Subcutaneous abdominal adipose tissue (tissue), 5 donors: ENCODE results near the gene ULK3.
A peak's percentile ranks its signal among the peaks of the same experiment; 100 is the strongest.

Experiments
- H3K27ac ChIP-seq: one replicate; pipeline ENCODE4 v1.7.0; 2013; ENCODE audit warnings: low read depth, mild to moderate bottlenecking, inconsistent platforms, low read length, moderate library complexity
- H3K27me3 ChIP-seq, 5 donors: one replicate each; pipeline ENCODE4 v1.7.0; 2013; ENCODE audit warnings: low read length in 5 of 5, inconsistent platforms in 1 of 5; ENCODE audit not compliant: control insufficient read depth in 5 of 5, insufficient read depth in 4 of 5
- H3K36me3 ChIP-seq, 5 donors: one replicate each; pipeline ENCODE4 v1.7.0; 2013; ENCODE audit warnings: low read length in 5 of 5; ENCODE audit not compliant: control insufficient read depth in 5 of 5, insufficient read depth in 5 of 5
- H3K4me1 ChIP-seq, 5 donors: one replicate each; pipeline ENCODE4 v1.7.0; 2013; ENCODE audit warnings: low read length in 5 of 5, mild to moderate bottlenecking in 3 of 5, moderate library complexity in 1 of 5; ENCODE audit not compliant: control insufficient read depth in 5 of 5, insufficient read depth in 5 of 5
- H3K4me3 ChIP-seq, 5 donors: one replicate each; pipeline ENCODE4 v1.7.0; 2013; ENCODE audit warnings: low read length in 5 of 5, low read depth in 1 of 5
- H3K9ac ChIP-seq, 5 donors: one replicate each; pipeline ENCODE4 v1.7.0; 2013; ENCODE audit warnings: low read length in 5 of 5, mild to moderate bottlenecking in 4 of 5, moderate library complexity in 3 of 5
- H3K9me3 ChIP-seq, 5 donors: one replicate each; pipeline ENCODE4 v1.7.0; 2013; ENCODE audit warnings: low read length in 5 of 5; ENCODE audit not compliant: control insufficient read depth in 5 of 5
- donor health status: healthy.
- donor health status: healthy.
- donor health status: healthy.
- donor health status: healthy.
- donor health status: healthy.

Gene ULK3

GRCh38 chr15:74802290-74802689 is 40.7 kb downstream of the ULK3 start:
- Histone ChIP-seq H3K9me3 (no peaks in the 10 kb centered on the region), H3K36me3 (peaks cover 3 to 67% (median 55%) of the 10 kb centered on the region in 5 donors), H3K27ac (no peak overlapping the region), H3K9ac (no peak overlapping the region), H3K4me3 (no peak overlapping the region), H3K27me3 (no peaks in the 10 kb centered on the region), H3K4me1 (peaks cover 5 to 17% (median 11%) of the 10 kb centered on the region in 5 donors)

DNA sequence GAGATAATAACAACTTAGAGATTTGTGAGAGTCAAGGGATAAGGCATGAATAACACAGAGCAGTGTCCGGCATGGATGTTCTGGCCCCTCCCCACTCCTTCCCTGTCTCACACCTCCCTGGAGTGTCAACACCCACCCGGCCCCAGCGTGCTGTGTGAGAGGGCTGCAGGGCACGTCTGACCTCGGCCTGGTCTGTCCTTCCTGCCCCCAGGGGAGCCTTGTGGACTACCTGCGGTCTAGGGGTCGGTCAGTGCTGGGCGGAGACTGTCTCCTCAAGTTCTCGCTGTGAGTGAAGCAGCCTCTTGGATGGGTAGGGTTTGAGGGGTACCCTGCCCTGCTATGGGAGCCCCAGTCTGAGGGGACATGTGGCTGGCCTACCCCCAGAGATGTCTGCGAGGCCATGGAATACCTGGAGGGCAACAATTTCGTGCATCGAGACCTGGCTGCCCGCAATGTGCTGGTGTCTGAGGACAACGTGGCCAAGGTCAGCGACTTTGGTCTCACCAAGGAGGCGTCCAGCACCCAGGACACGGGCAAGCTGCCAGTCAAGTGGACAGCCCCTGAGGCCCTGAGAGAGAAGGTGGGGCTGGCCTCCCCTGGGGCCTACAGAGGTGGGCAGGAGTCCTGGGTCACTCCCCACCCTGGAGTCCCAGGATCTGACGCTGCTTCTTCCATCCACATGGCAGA is 41.5 kb downstream of the ULK3 start:
- Histone ChIP-seq H3K4me1 (peaks cover 5 to 17% (median 11%) of the 10 kb centered on the region in 5 donors), H3K9me3 (no peaks in the 10 kb centered on the region), H3K36me3 (peaks cover 3 to 67% (median 55%) of the 10 kb centered on the region in 5 donors)

GRCh38 chr15:74800559-74801094 is 42.3 kb downstream of the ULK3 start:
- peaks cover 5 to 18% (median 11%) of the 10 kb centered on the region in 5 donors for H3K4me1 ChIP-seq
- H3K4me3 ChIP-seq = no peak overlapping the region
- H3K9me3 ChIP-seq = no peaks in the 10 kb centered on the region
- peaks cover 3 to 70% (median 57%) of the 10 kb centered on the region in 5 donors for H3K36me3 ChIP-seq
- no peak overlapping the region for H3K9ac ChIP-seq
- H3K27me3 ChIP-seq = no peaks in the 10 kb centered on the region
- H3K27ac ChIP-seq = no peak overlapping the region

More for the DNA sequence above, 41.5 kb downstream of the ULK3 start:
- Histone ChIP-seq H3K27ac (no peak overlapping the region), H3K27me3 (no peaks in the 10 kb centered on the region), H3K4me3 (no peak overlapping the region), H3K9ac (no peak overlapping the region)

DNA sequence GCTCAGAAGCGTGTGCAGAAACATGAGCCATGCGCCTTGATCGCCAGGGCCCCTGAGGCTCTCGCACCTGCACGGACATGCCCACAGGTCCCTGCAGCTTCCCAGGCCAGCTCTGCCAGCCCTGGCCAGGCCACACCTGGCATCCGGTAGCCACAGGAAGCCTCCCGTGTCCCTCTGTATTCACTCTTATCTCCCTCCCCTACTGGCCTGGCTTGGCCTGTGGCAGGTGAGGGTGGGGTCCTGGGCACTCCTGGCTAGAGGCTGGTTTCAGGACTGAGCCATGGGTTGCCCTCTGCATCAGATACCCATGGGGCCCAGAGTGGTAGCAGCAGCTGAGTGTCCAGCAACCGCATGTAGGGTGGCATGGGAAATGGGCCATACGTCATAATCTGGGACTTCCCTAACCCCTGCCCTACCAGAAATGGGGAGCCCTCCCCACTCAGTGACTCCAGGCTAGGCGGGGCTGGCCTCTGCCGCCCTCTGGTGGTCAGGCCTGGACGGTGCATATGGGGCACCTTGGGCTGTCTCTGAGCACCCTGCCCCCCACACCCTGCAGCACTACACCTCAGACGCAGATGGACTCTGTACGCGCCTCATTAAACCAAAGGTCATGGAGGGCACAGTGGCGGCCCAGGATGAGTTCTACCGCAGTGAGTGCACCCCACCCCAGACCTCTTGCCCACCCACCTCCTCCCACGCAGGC is 42.9 kb downstream of the ULK3 start:
- H3K9ac ChIP-seq = peak overlapping the region in 1 of 5 donors; percentile 54
- H3K9me3 ChIP-seq = no peaks in the 10 kb centered on the region
- peaks cover 3 to 72% (median 57%) of the 10 kb centered on the region in 5 donors for H3K36me3 ChIP-seq

GRCh38 chr15:74799255-74799855 is 43.6 kb downstream of the ULK3 start:
- peaks cover 3 to 78% (median 57%) of the 10 kb centered on the region in 5 donors for H3K36me3 ChIP-seq
- peaks cover 5 to 23% (median 11%) of the 10 kb centered on the region in 5 donors for H3K4me1 ChIP-seq
- H3K9ac ChIP-seq = peak overlapping the region in 1 of 5 donors; percentile 54

More for the DNA sequence above, 42.9 kb downstream of the ULK3 start:
- Histone ChIP-seq H3K27me3 (no peaks in the 10 kb centered on the region), H3K4me1 (peaks cover 5 to 18% (median 11%) of the 10 kb centered on the region in 5 donors), H3K27ac (no peak overlapping the region), H3K4me3 (no peak overlapping the region)

DNA sequence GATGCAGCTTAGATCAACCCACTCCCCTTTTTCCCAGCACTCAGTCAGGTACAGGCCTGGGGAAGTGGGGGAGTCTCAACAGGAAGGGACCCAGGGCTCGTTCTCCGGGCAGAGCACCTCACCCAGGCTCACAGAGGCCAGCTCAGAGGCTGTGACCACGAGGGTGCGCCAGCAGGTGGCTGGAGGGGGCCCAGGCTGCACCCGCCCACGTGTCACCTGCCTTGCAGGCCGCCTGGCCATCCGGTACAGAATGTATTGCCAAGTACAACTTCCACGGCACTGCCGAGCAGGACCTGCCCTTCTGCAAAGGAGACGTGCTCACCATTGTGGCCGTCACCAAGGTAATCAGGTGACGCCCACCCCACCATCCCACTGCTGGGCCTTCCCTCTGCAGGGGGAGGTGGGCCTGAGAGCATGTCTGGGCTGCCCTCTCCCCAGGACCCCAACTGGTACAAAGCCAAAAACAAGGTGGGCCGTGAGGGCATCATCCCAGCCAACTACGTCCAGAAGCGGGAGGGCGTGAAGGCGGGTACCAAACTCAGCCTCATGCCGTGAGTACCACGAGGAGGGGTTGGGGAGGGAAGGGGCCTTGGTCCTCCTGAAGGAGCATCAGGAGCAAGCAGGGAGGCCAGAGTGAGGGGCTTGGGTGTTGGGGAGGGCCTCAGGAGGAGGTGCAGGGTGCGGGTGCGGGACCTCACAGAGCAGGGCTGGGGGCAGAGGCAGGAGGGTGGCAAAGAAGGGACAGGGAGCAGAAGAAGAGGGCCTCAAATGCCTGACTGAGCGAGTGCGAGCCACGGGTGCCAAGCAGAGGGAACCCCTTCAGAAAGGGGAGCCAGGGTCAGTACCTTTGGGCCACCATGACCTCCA is 44.3 kb downstream of the ULK3 start:
- Histone ChIP-seq H3K9me3 (no peaks in the 10 kb centered on the region), H3K27ac (no peak overlapping the region), H3K36me3 (peaks cover 0 to 70% (median 49%) of the 10 kb centered on the region in 5 donors), H3K27me3 (no peaks in the 10 kb centered on the region), H3K4me3 (no peak overlapping the region), H3K4me1 (peaks cover 5 to 23% (median 11%) of the 10 kb centered on the region in 5 donors), H3K9ac (no peak overlapping the region)

More at GRCh38 chr15:74799255-74799855, 43.6 kb downstream of the ULK3 start:
- Histone ChIP-seq H3K4me3 (no peak overlapping the region), H3K9me3 (no peaks in the 10 kb centered on the region), H3K27me3 (no peaks in the 10 kb centered on the region), H3K27ac (no peak overlapping the region)

GRCh38 chr15:74795966-74796625 is 46.9 kb downstream of the ULK3 start:
- Histone ChIP-seq H3K4me1 (peaks cover 5 to 47% (median 34%) of the 10 kb centered on the region in 5 donors), H3K9ac (no peak overlapping the region), H3K36me3 (peaks cover 0 to 45% (median 25%) of the 10 kb centered on the region in 5 donors), H3K4me3 (no peak overlapping the region), H3K27ac (no peak overlapping the region), H3K27me3 (no peaks in the 10 kb centered on the region), H3K9me3 (no peaks in the 10 kb centered on the region)

DNA sequence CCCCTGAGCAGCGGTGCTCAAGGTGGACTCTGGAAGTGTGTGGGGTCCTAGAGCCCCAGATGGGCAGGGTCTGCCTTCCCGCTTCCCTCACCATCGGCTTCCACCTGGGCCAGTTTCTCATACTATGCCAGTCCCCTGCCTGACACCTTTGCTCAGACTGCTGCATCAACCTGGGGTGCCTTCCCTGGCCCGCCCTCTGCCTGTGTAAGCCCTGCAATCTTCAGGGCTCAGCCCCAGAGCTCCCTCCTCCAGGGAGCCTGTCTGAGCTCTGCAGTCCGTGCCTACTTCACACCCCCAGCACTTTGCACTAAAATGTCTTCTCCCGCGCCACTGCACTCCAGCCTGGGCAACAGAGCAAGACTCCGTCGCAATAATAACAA is 48.0 kb downstream of the ULK3 start:
- Histone ChIP-seq H3K4me3 (no peak overlapping the region), H3K9ac (peak overlapping the region in 1 of 5 donors; percentile 16), H3K9me3 (no peaks in the 10 kb centered on the region), H3K27me3 (no peaks in the 10 kb centered on the region), H3K4me1 (peaks cover 10 to 50% (median 40%) of the 10 kb centered on the region in 5 donors), H3K36me3 (peaks cover 0 to 36% (median 18%) of the 10 kb centered on the region in 5 donors), H3K27ac (no peak overlapping the region)
